Central memory CD4-positive, alpha-beta T cell (primary cell): Measurements from ENCODE around the gene TMIGD3.

Experiments
- DNase-seq: peaks from one replicate; pipeline ENCODE4 v3.0.0; 2022

The TMIGD3 gene

DNA sequence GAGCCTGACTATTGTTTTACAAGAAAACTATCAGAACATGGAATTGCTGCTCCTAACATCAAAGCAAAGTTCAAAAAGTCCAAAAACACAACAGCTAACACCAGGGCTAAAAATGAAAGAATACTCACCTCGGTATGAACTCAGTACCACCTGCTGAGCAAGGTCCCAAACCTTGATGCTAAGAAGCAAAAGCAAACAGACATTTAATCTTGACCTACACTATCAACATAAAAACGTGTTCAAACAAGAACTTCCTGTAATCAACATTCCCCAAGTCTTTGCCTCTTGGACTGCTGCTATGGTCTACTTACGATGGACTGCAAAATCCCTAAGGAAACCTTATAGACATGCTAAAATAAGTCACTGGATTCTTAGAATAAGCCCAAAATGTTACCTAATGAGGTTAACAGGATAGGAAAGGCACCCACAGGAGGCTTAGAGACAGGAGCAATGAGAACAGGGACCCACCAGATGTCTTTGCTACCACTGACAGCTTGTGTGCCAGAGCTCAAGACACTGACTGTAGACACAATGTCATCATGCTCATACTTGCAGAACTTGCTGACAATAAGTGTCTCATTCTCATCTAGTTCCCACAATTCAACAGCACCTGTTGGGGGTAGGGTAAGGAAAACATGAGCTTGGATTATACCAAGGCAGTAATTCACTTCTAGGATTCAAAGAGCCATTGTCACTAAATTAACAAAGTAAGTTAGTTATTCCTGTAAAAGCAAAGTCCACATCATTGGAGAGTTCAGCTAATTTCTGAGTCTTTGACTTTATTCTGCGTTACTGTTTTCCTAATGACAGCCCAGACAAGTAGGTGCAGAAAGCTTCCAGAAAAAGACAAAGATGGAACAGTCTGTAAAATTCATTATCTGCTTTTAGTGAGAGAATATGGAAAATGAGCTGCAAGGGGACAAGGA lies 56.2 kb downstream of the TMIGD3 start:
- no peak for DNase-seq

DNA sequence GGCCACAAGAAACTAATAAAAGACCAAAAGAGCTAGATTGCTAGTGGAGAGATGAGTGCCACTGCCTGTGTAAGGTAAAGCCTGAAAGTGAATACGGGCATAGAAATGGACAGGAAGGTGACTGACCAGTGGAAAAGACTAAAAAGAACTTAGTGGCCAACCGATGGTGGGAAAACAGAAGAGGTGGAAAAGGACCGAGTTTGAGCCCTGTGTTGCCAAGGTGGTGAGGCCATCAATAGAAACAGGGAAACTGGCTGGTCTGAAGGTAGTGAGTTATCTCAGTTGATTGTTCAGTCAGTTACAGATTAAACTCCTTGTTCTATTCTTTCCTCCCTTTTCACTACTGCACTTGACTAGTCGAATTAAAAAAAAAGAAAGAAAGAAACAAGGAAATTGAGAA lies 56.9 kb downstream of the TMIGD3 start:
- DNase-seq = no peak

DNA sequence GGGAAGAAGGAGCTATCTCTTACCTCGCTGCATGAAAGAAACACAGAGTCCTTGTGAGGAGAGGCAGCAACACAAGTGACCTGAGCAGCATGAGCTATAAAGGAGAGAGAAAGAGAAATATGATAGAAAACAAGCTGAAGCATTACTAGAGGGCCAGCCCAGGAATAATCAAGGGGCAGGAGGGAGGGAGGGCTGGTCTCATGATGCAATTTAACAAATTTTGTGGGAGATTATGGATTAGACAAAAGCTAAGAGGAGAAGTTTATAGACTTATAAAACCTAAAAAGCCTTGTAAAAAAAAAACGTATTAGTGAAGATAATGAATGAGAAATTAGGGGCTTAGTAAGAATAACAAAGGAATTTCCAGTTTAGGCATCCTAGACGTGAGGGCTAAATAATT lies 59.4 kb downstream of the TMIGD3 start:
- DNase-seq = no peak

DNA sequence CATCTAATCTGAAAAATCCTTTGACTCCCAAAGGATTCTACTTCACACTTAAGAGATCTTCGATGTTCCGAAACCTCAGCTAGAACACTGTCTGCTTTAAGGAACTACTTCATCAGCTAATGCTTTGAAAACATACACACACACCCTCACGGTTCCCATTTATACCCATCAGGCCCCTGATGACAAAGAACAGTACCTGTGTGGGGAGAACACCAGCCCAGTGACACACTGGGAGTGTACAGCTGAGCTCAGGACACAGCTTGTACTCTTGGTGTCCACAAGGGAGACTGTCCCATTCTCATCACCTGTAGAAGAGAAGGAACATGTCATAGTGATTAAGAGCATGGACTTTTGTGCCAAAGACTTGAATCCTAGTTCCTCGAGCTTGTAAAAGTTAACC lies 61.0 kb downstream of the TMIGD3 start:
- DNase-seq = no peak

GRCh38 chr1:111441573-111442192 lies 61.8 kb downstream of the TMIGD3 start:
- peak; percentile 62 for DNase-seq

DNA sequence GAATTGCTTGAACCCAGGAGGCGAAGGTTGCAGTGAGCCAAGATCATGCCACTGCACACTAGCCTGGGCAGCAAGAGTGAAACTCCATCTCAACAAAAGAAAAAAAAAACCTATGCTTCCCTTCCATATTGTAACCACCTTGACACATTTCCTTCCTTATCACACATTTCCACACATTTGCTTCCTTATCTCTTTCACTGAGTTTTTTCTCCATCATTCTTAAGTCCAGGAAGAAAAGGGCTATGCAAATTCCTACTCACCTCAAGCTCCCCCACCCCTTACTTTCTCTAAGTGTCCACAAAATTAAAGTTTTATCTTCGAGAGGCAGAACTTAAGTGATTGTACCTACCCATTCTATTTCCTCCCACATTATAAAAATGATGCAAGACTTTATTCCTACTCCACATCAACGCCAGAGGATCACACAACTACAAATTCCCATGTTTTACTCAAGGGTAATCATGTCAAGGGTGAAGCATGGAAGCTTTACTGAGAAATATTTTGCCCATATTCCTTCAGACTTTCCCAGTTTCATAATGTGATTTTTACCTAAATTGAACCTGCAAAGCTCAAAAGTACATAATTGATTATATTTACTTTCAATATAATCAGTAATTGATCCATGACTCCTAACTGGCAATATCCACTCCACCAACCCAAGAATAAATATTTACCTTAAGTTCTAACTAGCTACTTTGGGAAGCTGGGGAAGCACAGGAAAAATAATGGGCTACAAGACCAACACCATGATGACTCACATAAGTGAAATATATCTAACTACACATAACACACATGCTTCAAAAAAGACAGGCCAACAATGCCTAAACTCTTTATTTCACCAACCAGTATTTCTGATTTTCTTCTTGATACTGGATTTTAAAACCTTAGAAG lies 63.7 kb downstream of the TMIGD3 start:
- DNase-seq = no peak

GRCh38 chr1:111436726-111437125 lies 66.7 kb downstream of the TMIGD3 start:
- DNase-seq = no peak
